SK-N-SH treated with all-trans-retinoic acid at 6 μM for 48 hours (cell line): ENCODE measurements around the gene SIPA1L2.
"Not testable (repeated sequence)": the region's sequence is repeated elsewhere in the genome, so short reads cannot be mapped to it uniquely, and the experiment has no call there.

ENCODE experiments used
- ATAC-seq: fragments of 200-7000 bp; cut with Tn5 transposase; 3 replicates; pipeline ENCODE4 v1.9.1; 2020; ENCODE audit warnings: mild to moderate bottlenecking, moderate library complexity
- ARNTL ChIP-seq: fragments of 450-650 bp; formaldehyde crosslinking; IDR thresholded peaks from 2 replicates; pipeline ENCODE4 v1.5.0; 2020; ENCODE audit warnings: low read depth, mild to moderate bottlenecking, moderate library complexity, borderline replicate concordance
- CREB5 ChIP-seq: fragments of 250-450 bp; sonication (Bioruptor Pico); IDR thresholded peaks from 2 replicates; pipeline ENCODE4 v1.5.1; 2020; ENCODE audit warnings: low read depth, mild to moderate bottlenecking, moderate library complexity
- CSDC2 ChIP-seq: fragments of 250-450 bp; sonication (Bioruptor Pico); IDR thresholded peaks from 2 replicates; pipeline ENCODE4 v1.5.0; 2020; ENCODE audit warnings: mild to moderate bottlenecking, moderate library complexity
- CSRNP3 ChIP-seq: fragments of 250-450 bp; sonication (Bioruptor Pico); IDR thresholded peaks from 2 replicates; pipeline ENCODE4 v1.5.1; 2021; ENCODE audit warnings: mild to moderate bottlenecking, moderate library complexity
- ESRRG ChIP-seq: fragments of 250-450 bp; sonication (Bioruptor Pico); IDR thresholded peaks from 2 replicates; pipeline ENCODE4 v1.6.1; 2021; ENCODE audit warnings: mild to moderate bottlenecking
- GLIS3 ChIP-seq: fragments of 250-450 bp; sonication (Bioruptor Pico); IDR thresholded peaks from 2 replicates; pipeline ENCODE4 v1.5.0; 2020; ENCODE audit warnings: mild to moderate bottlenecking, moderate library complexity
- ISL1 ChIP-seq: fragments of 250-450 bp; sonication (Bioruptor Pico); IDR thresholded peaks from 2 replicates; pipeline ENCODE4 v2.1.2; 2022; ENCODE audit warnings: mild to moderate bottlenecking, moderate library complexity
- PATZ1 ChIP-seq: fragments of 250-450 bp; sonication (Bioruptor Pico); IDR thresholded peaks from 2 replicates; pipeline ENCODE4 v1.8.0; 2020; ENCODE audit warnings: mild to moderate bottlenecking, moderate library complexity, borderline replicate concordance
- POU6F1 ChIP-seq: fragments of 250-450 bp; sonication (Bioruptor Pico); IDR thresholded peaks from 2 replicates; pipeline ENCODE4 v1.8.0; 2021; ENCODE audit warnings: low read depth, mild to moderate bottlenecking, moderate library complexity, borderline replicate concordance
- PPARA ChIP-seq: fragments of 250-450 bp; sonication (Bioruptor Pico); IDR thresholded peaks from 2 replicates; pipeline ENCODE4 v1.5.0; 2020; ENCODE audit warnings: mild to moderate bottlenecking, borderline replicate concordance
- RARB ChIP-seq: fragments of 250-450 bp; sonication (Bioruptor Pico); IDR thresholded peaks from 2 replicates; pipeline ENCODE4 v1.8.0; 2021; ENCODE audit warnings: mild to moderate bottlenecking, moderate library complexity
- SNAI2 ChIP-seq: fragments of 250-450 bp; sonication (Bioruptor Pico); IDR thresholded peaks from 2 replicates; pipeline ENCODE4 v1.5.0; 2020; ENCODE audit warnings: mild to moderate bottlenecking, moderate library complexity
- TCF4 ChIP-seq: fragments of 250-450 bp; sonication (Bioruptor Pico); IDR thresholded peaks from 2 replicates; pipeline ENCODE4 v1.8.0; 2021; ENCODE audit warnings: mild to moderate bottlenecking, moderate library complexity, borderline replicate concordance
- ZC3H10 ChIP-seq: fragments of 250-450 bp; sonication (Bioruptor Pico); IDR thresholded peaks from 2 replicates; pipeline ENCODE4 v1.5.1; 2021; ENCODE audit warnings: mild to moderate bottlenecking, moderate library complexity
- ZFP3 ChIP-seq: fragments of 250-450 bp; sonication (Bioruptor Pico); IDR thresholded peaks from 2 replicates; pipeline ENCODE4 v1.5.0; 2020; ENCODE audit warnings: mild to moderate bottlenecking, moderate library complexity
- ZNF565 ChIP-seq: fragments of 450-650 bp; formaldehyde crosslinking; conservative IDR thresholded peaks from 2 replicates; pipeline ENCODE4 v1.5.0; 2020; ENCODE audit warnings: low read depth, mild to moderate bottlenecking, moderate library complexity
- ZNF70 ChIP-seq: fragments of 450-650 bp; formaldehyde crosslinking; IDR thresholded peaks from 2 replicates; pipeline ENCODE4 v1.5.0; 2020; ENCODE audit warnings: mild to moderate bottlenecking, moderate library complexity
- ZNF8 ChIP-seq: fragments of 450-650 bp; formaldehyde crosslinking; IDR thresholded peaks from 2 replicates; pipeline ENCODE4 v1.5.0; 2020; ENCODE audit warnings: mild to moderate bottlenecking, moderate library complexity

The SIPA1L2 gene

GRCh38 chr1:232611834-232612233 lies 18.1 kb downstream of the SIPA1L2 start:
- ATAC-seq: no peak
- TF ChIP-seq CSDC2: no peak
- TF ChIP-seq PATZ1 (CRISPR knock-in tag): no peak
- TF ChIP-seq CREB5 (CRISPR knock-in tag): no peak
- no peak for TF ChIP-seq RARB (CRISPR knock-in tag)
- no peak for TF ChIP-seq ARNTL (CRISPR knock-in tag)
- TF ChIP-seq POU6F1 (CRISPR knock-in tag): no peak
- no peak for TF ChIP-seq PPARA
- TF ChIP-seq ZNF565 (CRISPR knock-in tag): no peak
- TF ChIP-seq ZFP3 (CRISPR knock-in tag): no peak
- TF ChIP-seq TCF4 (CRISPR knock-in tag): no peak
- no peak for TF ChIP-seq ZNF8 (CRISPR knock-in tag)
- TF ChIP-seq SNAI2 (CRISPR knock-in tag): no peak
- TF ChIP-seq ISL1 (CRISPR knock-in tag): no peak
- TF ChIP-seq CSRNP3: no peak

GRCh38 chr1:232610902-232611745 lies 18.8 kb downstream of the SIPA1L2 start:
- not testable (repeated sequence) for ATAC-seq

- no peak for ATAC-seq
- no peak for TF ChIP-seq CSRNP3
- no peak for TF ChIP-seq RARB (CRISPR knock-in tag)
- TF ChIP-seq, all 23 proteins: peak for 0
These were observed 19.6 kb downstream of the SIPA1L2 start for GRCh38 chr1:232610192-232610901.

GRCh38 chr1:232608427-232608826 lies 21.5 kb downstream of the SIPA1L2 start:
- no peak for TF ChIP-seq CSRNP3
- TF ChIP-seq ZNF565 (CRISPR knock-in tag): no peak
- no peak for TF ChIP-seq PATZ1 (CRISPR knock-in tag)
- TF ChIP-seq ZC3H10 (CRISPR knock-in tag): no peak
- no peak for TF ChIP-seq GLIS3 (CRISPR knock-in tag)
- TF ChIP-seq ZFP3 (CRISPR knock-in tag): no peak
- TF ChIP-seq ZNF70 (CRISPR knock-in tag): no peak
- no peak for TF ChIP-seq ARNTL (CRISPR knock-in tag)
- no peak for TF ChIP-seq RARB (CRISPR knock-in tag)
- TF ChIP-seq ESRRG (CRISPR knock-in tag): no peak

More at GRCh38 chr1:232608427-232608826, 21.5 kb downstream of the SIPA1L2 start:
- no peak for ATAC-seq
